ENCODE data around the gene THOC1. TPM values are rescaled to one million over a fixed set of nuclear protein-coding genes. Genes with fewer than 3 reads are reported as not detected.

The THOC1 gene
- total and polyA plus RNA-seq, 12 donors, result 11.1 to 147 (median 30.2) TPM

- WGBS, 4 donors, result 77 to 85% (median 84%) methylated on average over 3 of the region's 3 CpGs
- no peak for TF ChIP-seq POLR2A (IDR thresholded peaks at IDR 0.05)
- no peak for TF ChIP-seq CTCF (IDR thresholded peaks at IDR 0.05)
Measured at GRCh38 chr18:213966-214365, 53.9 kb downstream of the THOC1 start.

GRCh38 chr18:213505-213904 is 54.3 kb downstream of the THOC1 start:
- intact Hi-C loops (cut with DNase I), result no loop called here
- 88 to 93% (median 91%) methylated on average over 4 of the region's 4 CpGs for WGBS, 4 donors
- TF ChIP-seq POLR2A (IDR thresholded peaks at IDR 0.05) (no peak), CTCF (IDR thresholded peaks at IDR 0.05) (no peak)
- Histone ChIP-seq H3K9me3 (replicated peaks in 1 of 3) (no peaks in the 10 kb centered on the region), H3K27ac (no peak overlapping the region), H3K27me3 (no peaks in the 10 kb centered on the region), H3K36me3 (replicated peaks in 1 of 2) (peaks cover 0 to 69% of the 10 kb centered on the region in 2 donors), H3K4me3 (no peak overlapping the region), H3K4me1 (replicated peaks in 1 of 2) (no peaks in the 10 kb centered on the region)
- DNase-seq, result no peak

More at GRCh38 chr18:213966-214365, 53.9 kb downstream of the THOC1 start:
- no peak overlapping the region for H3K4me3 ChIP-seq
- no peaks in the 10 kb centered on the region for H3K9me3 ChIP-seq (replicated peaks in 1 of 3)
- H3K4me1 ChIP-seq (replicated peaks in 1 of 2), result no peaks in the 10 kb centered on the region
- H3K27ac ChIP-seq, result no peak overlapping the region
- no peaks in the 10 kb centered on the region for H3K27me3 ChIP-seq
- intact Hi-C loops (cut with DNase I), result no loop called here
- DNase-seq, result no peak
- peaks cover 0 to 70% of the 10 kb centered on the region in 2 donors for H3K36me3 ChIP-seq (replicated peaks in 1 of 2)

- 68 to 88% (median 81%) methylated on average over 1 of the region's 1 CpG for WGBS, 4 donors
- intact Hi-C loops (cut with DNase I), result no loop called here
Measured at GRCh38 chr18:212780-213179, 55.1 kb downstream of the THOC1 start.

GRCh38 chr18:211582-211981 is 56.3 kb downstream of the THOC1 start:
- H3K27ac ChIP-seq, result no peak overlapping the region
- H3K36me3 ChIP-seq (replicated peaks in 1 of 2), result peaks cover 0 to 51% of the 10 kb centered on the region in 2 donors
- intact Hi-C loops (cut with DNase I), result no loop called here
- DNase-seq, result no peak
- H3K4me1 ChIP-seq (replicated peaks in 1 of 2), result no peaks in the 10 kb centered on the region
- H3K9me3 ChIP-seq (replicated peaks in 1 of 3), result no peaks in the 10 kb centered on the region
- H3K27me3 ChIP-seq, result no peaks in the 10 kb centered on the region
- TF ChIP-seq CTCF (IDR thresholded peaks at IDR 0.05) (no peak), POLR2A (IDR thresholded peaks at IDR 0.05) (no peak)
- no peak overlapping the region for H3K4me3 ChIP-seq

More at GRCh38 chr18:212780-213179, 55.1 kb downstream of the THOC1 start:
- Histone ChIP-seq H3K9me3 (replicated peaks in 1 of 3) (no peaks in the 10 kb centered on the region), H3K4me3 (no peak overlapping the region), H3K27me3 (no peaks in the 10 kb centered on the region), H3K4me1 (replicated peaks in 1 of 2) (no peaks in the 10 kb centered on the region), H3K36me3 (replicated peaks in 1 of 2) (peaks cover 0 to 62% of the 10 kb centered on the region in 2 donors), H3K27ac (no peak overlapping the region)
- no peak for TF ChIP-seq CTCF (IDR thresholded peaks at IDR 0.05)
- no peak for TF ChIP-seq POLR2A (IDR thresholded peaks at IDR 0.05)
- no peak for DNase-seq

Measured in adrenal gland (tissue), 12 donors.